ENCODE measurements around the gene UBP1. TPM values are rescaled to one million over a fixed set of nuclear protein-coding genes. Genes with fewer than 3 reads are reported as not detected.

The UBP1 gene
- total and polyA plus RNA-seq, 2 donors (not counting 1 experiment from before 2014, with no cell fraction given): 50.7 to 75.4 TPM

DNA sequence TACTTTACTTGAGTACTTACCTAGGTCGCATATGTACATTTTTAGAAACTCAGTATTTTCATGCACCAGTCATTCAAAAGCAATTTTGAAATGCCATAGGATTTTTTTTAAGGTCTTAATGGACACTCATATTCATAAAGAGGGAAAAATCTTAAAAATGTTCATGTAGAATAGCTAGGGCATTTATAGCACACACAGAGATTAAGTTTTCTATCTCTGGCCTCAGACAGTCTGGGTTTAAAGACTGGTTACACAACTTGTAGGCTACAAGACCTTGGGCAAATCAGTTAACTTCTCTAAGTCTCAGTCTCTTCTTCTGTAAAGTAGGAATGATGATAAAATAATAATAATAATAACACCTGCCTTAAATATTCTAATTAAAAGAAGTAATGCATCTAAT, 48.5 kb upstream of the UBP1 start:
- Mint-ChIP-seq H3K4me3 (no peak overlapping the region), H3K4me1 (peaks cover 7% of the 10 kb centered on the region), H3K9me3 (ENCODE audit: insufficient read depth) (no peaks in the 10 kb centered on the region), H3K27me3 (no peaks in the 10 kb centered on the region), H3K27ac (no peak overlapping the region)
- Histone ChIP-seq H3K27me3 (replicated peaks in 1 of 4; ENCODE audit: control extremely low read depth in 1 of 4, control insufficient read depth in 3 of 4, insufficient read depth in 4 of 4, low read length in 3 of 4) (no peaks in the 10 kb centered on the region), H3K36me3 (replicated peaks in 1 of 2; ENCODE audit: control extremely low read depth in 1 of 2, control insufficient read depth in 1 of 2, extremely low read depth in 1 of 2, insufficient read depth in 2 of 2, low read length in 1 of 2) (no peaks in the 10 kb centered on the region), H3K9ac (ENCODE audit: low read length) (no peak overlapping the region), H3K79me2 (ENCODE audit: control insufficient read depth, insufficient read depth, low read length) (no peaks in the 10 kb centered on the region), H3K4me1 (ENCODE audit: control insufficient read depth in 2 of 2, insufficient read depth in 2 of 2, low read length in 2 of 2) (peaks cover 6 to 17% of the 10 kb centered on the region in 2 donors), H2AFZ (ENCODE audit: insufficient read depth, low read depth, low read length, poor library complexity, severe bottlenecking) (no peak overlapping the region), H3K4me3 (ENCODE audit: control extremely low read depth in 1 of 5, extremely low read depth in 1 of 5, insufficient read depth in 1 of 5, low read depth in 2 of 5, low read length in 4 of 5) (no peak overlapping the region), H3K27ac (ENCODE audit: low read length in 2 of 2) (no peak overlapping the region), H3K4me2 (replicated peaks; ENCODE audit: low read depth, low read length, poor library complexity, severe bottlenecking) (no peak overlapping the region), H4K20me1 (ENCODE audit: control insufficient read depth, insufficient read depth, low read length, poor library complexity, severe bottlenecking) (no peaks in the 10 kb centered on the region), H3K9me3 (ENCODE audit: control extremely low read depth in 1 of 3, control insufficient read depth in 2 of 3, insufficient read depth in 1 of 3, low read length in 2 of 3) (no peaks in the 10 kb centered on the region)
- DNase-seq (no peak), ATAC-seq (ENCODE audit: low read depth) (no peak)
- WGBS (ENCODE audit: insufficient coverage): no CpG with 5 or more reads among the region's 1 CpG
- ChIA-PET CTCF (no interaction called here), POLR2A (no interaction called here)
- intact Hi-C loops (cut with micrococcal nuclease): no loop called here
- TF ChIP-seq EZH2 (IDR thresholded peaks at IDR 0.05; ENCODE audit: borderline replicate concordance, insufficient read depth, low read depth, low read length, poor library complexity, severe bottlenecking): no peak
- TF ChIP-seq, protein P1, sequence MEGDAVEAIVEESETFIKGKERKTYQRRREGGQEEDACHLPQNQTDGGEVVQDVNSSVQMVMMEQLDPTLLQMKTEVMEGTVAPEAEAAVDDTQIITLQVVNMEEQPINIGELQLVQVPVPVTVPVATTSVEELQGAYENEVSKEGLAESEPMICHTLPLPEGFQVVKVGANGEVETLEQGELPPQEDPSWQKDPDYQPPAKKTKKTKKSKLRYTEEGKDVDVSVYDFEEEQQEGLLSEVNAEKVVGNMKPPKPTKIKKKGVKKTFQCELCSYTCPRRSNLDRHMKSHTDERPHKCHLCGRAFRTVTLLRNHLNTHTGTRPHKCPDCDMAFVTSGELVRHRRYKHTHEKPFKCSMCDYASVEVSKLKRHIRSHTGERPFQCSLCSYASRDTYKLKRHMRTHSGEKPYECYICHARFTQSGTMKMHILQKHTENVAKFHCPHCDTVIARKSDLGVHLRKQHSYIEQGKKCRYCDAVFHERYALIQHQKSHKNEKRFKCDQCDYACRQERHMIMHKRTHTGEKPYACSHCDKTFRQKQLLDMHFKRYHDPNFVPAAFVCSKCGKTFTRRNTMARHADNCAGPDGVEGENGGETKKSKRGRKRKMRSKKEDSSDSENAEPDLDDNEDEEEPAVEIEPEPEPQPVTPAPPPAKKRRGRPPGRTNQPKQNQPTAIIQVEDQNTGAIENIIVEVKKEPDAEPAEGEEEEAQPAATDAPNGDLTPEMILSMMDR (IDR thresholded peaks at IDR 0.05): no peak

DNA sequence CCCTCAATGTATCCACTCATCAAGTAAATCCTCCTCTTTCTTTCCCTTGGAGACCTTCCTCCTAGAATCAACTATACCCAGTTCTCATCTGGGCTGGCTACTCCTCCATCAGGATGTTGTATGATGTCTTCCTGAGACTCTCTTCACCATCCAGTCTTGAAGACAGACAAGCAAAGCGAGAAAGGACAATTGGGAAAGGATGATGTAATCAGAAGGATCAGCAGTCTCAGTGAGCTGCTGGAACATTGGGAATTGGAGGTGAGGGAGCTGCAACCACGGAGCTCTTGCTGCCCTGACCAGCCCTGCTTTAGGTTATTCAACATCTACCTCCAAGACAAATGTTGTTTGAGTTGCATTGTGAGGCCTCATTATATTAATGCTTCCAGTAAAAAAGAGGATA, 48.0 kb upstream of the UBP1 start:
- Histone ChIP-seq H3K4me2 (replicated peaks; ENCODE audit: low read depth, low read length, poor library complexity, severe bottlenecking) (no peak overlapping the region), H3K4me1 (ENCODE audit: control insufficient read depth in 2 of 2, insufficient read depth in 2 of 2, low read length in 2 of 2) (peaks cover 6 to 17% of the 10 kb centered on the region in 2 donors), H3K9ac (ENCODE audit: low read length) (no peak overlapping the region), H4K20me1 (ENCODE audit: control insufficient read depth, insufficient read depth, low read length, poor library complexity, severe bottlenecking) (no peaks in the 10 kb centered on the region), H3K27ac (ENCODE audit: low read length in 2 of 2) (no peak overlapping the region), H3K79me2 (ENCODE audit: control insufficient read depth, insufficient read depth, low read length) (no peaks in the 10 kb centered on the region), H3K36me3 (replicated peaks in 1 of 2; ENCODE audit: control extremely low read depth in 1 of 2, control insufficient read depth in 1 of 2, extremely low read depth in 1 of 2, insufficient read depth in 2 of 2, low read length in 1 of 2) (no peaks in the 10 kb centered on the region), H3K9me3 (ENCODE audit: control extremely low read depth in 1 of 3, control insufficient read depth in 2 of 3, insufficient read depth in 1 of 3, low read length in 2 of 3) (no peaks in the 10 kb centered on the region), H3K4me3 (ENCODE audit: control extremely low read depth in 1 of 5, extremely low read depth in 1 of 5, insufficient read depth in 1 of 5, low read depth in 2 of 5, low read length in 4 of 5) (no peak overlapping the region), H3K27me3 (replicated peaks in 1 of 4; ENCODE audit: control extremely low read depth in 1 of 4, control insufficient read depth in 3 of 4, insufficient read depth in 4 of 4, low read length in 3 of 4) (no peaks in the 10 kb centered on the region), H2AFZ (ENCODE audit: insufficient read depth, low read depth, low read length, poor library complexity, severe bottlenecking) (no peak overlapping the region)
- no CpG with 5 or more reads among the region's 2 CpGs for WGBS (ENCODE audit: insufficient coverage)
- H3K9me3 Mint-ChIP-seq (ENCODE audit: insufficient read depth): no peaks in the 10 kb centered on the region
- peaks cover 7% of the 10 kb centered on the region for H3K4me1 Mint-ChIP-seq
- CTCF ChIA-PET: no interaction called here
- H3K4me3 Mint-ChIP-seq: no peak overlapping the region
- H3K27me3 Mint-ChIP-seq: no peaks in the 10 kb centered on the region
- POLR2A ChIA-PET: no interaction called here
- DNase-seq (no peak), ATAC-seq (ENCODE audit: low read depth) (no peak)
- H3K27ac Mint-ChIP-seq: no peak overlapping the region
- intact Hi-C loops (cut with micrococcal nuclease): no loop called here
- TF ChIP-seq, protein P1 (IDR thresholded peaks at IDR 0.05): no peak
- TF ChIP-seq EZH2 (IDR thresholded peaks at IDR 0.05; ENCODE audit: borderline replicate concordance, insufficient read depth, low read depth, low read length, poor library complexity, severe bottlenecking): no peak
